Tibial artery (tissue), 4 donors: ENCODE results near the gene NELFA.

Experiments used
- DNase-seq, 2 donors: peaks; one replicate each; pipeline ENCODE4 v3.0.0-alpha.2; 2019
- H3K27ac ChIP-seq, 2 donors: fragments of 200-600 bp; sonication (generic) in 1 of 2; 1 replicate in 1 of 2; 2 replicates in 1 of 2; pipeline ENCODE4 v1.5.1; 2018 to 2019; ENCODE audit warnings: mild to moderate bottlenecking in 1 of 2
- H3K27me3 ChIP-seq, 2 donors: fragments of 200-600 bp; sonication (generic) in 1 of 2; one replicate each; pipeline versions ENCODE4 v1.5.1 to v1.6.0; 2016 to 2019
- H3K36me3 ChIP-seq, 3 donors: fragments of 200-600 bp; sonication (generic) in 2 of 3; one replicate each; pipeline ENCODE4 v1.5.1; 2016 to 2019; ENCODE audit warnings: mild to moderate bottlenecking in 2 of 3
- H3K4me1 ChIP-seq, 4 donors: fragments of 200-600 bp; sonication (generic) in 2 of 4; 1 replicate in 3 of 4; 2 replicates in 1 of 4; pipeline ENCODE4 v1.5.1; 2016 to 2019
- H3K4me3 ChIP-seq, 2 donors: fragments of 200-600 bp; sonication (generic) in 1 of 2; 1 replicate in 1 of 2; 2 replicates in 1 of 2; pipeline ENCODE4 v1.5.1; 2018 to 2019; ENCODE audit warnings: mild to moderate bottlenecking in 2 of 2
- H3K9me3 ChIP-seq, 3 donors: fragments of 200-600 bp; sonication (generic) in 1 of 3; one replicate each; pipeline ENCODE4 v1.5.1; 2016 to 2019
- intact Hi-C: fragments of 100-400 bp; cut with DNase I; formaldehyde crosslinking; loops from one replicate; pipeline ENCODE4 v1.15.0; 2023; ENCODE audit warnings: low total_unique reads
- TF ChIP-seq, protein P1 (sequence below), 2 experiments: fragments of 200-600 bp in 1 of 2; fragments of 450-650 bp in 1 of 2; IDR thresholded peaks; one replicate each; pipeline ENCODE4 v1.5.1; 2017 to 2019; ENCODE audit warnings: antibody characterized with exemption in 2 of 2, mild to moderate bottlenecking in 1 of 2, moderate library complexity in 1 of 2

The NELFA gene

DNA sequence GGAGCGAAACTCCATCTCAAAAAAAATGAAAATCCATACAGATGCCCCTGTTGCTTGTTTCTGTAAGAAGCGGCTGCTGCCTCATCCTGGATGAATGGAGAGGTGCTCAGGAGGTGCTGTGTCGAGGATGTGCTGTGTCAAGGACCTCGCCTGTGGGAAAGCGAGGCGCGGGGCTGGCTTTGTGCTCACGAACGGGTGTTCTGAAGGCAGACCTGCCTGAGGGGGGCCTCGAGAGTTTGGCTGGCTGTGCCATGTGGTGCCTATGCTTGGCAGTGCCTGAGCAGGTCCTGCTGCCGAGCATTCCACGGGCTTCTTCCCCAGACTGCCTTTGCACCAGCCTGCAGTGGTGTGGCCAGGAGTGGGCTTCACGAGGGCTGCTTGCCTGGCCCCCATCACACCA is 76.0 kb downstream of the NELFA start:
- TF ChIP-seq, protein P1, sequence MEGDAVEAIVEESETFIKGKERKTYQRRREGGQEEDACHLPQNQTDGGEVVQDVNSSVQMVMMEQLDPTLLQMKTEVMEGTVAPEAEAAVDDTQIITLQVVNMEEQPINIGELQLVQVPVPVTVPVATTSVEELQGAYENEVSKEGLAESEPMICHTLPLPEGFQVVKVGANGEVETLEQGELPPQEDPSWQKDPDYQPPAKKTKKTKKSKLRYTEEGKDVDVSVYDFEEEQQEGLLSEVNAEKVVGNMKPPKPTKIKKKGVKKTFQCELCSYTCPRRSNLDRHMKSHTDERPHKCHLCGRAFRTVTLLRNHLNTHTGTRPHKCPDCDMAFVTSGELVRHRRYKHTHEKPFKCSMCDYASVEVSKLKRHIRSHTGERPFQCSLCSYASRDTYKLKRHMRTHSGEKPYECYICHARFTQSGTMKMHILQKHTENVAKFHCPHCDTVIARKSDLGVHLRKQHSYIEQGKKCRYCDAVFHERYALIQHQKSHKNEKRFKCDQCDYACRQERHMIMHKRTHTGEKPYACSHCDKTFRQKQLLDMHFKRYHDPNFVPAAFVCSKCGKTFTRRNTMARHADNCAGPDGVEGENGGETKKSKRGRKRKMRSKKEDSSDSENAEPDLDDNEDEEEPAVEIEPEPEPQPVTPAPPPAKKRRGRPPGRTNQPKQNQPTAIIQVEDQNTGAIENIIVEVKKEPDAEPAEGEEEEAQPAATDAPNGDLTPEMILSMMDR (IDR thresholded peaks at IDR 0.05): no peak
- Histone ChIP-seq H3K4me1 (no peaks in the 10 kb centered on the region), H3K27me3 (no peaks in the 10 kb centered on the region), H3K4me3 (no peak overlapping the region), H3K9me3 (no peaks in the 10 kb centered on the region), H3K27ac (no peak overlapping the region), H3K36me3 (peaks cover 34 to 77% (median 54%) of the 10 kb centered on the region in 3 donors)
- intact Hi-C loops: no loop called here
- no peak for DNase-seq
